HepG2 (cell line): ENCODE measurements around the gene ORC4. TPM values are rescaled to one million over a fixed set of nuclear protein-coding genes. Genes with fewer than 3 reads are reported as not detected.

Experiments used
- BHLHE40 ChIP-seq: IDR thresholded peaks from 2 replicates; pipeline ENCODE4 v1.6.1; 2011; ENCODE audit warnings: low read length, improper control_type of control experiment
- ELF4 ChIP-seq: sonication (generic); formaldehyde crosslinking; IDR thresholded peaks from 2 replicates; pipeline ENCODE4 v1.5.0; 2020; ENCODE audit warnings: missing genetic modification reagents, mild to moderate bottlenecking, moderate library complexity, borderline replicate concordance
- FIP1L1 ChIP-seq: fragments of 200-400 bp; formaldehyde crosslinking; IDR thresholded peaks from 2 replicates; pipeline ENCODE4 v1.6.1; 2018; ENCODE audit warnings: low read depth, mild to moderate bottlenecking, low read length, moderate library complexity, borderline replicate concordance; ENCODE audit not compliant: insufficient read depth
- FOXK2 ChIP-seq: fragments of 450-650 bp; IDR thresholded peaks from 2 replicates; pipeline ENCODE4 v1.6.1; 2016
- NCOA1 ChIP-seq: sonication (generic); formaldehyde crosslinking; IDR thresholded peaks from 2 replicates; pipeline ENCODE4 v1.9.0; 2021; ENCODE audit warnings: missing genetic modification reagents
- SMC3 ChIP-seq: IDR thresholded peaks from 2 replicates; pipeline ENCODE4 v1.6.1; 2011; ENCODE audit warnings: low read length, improper control_type of control experiment
- THAP11 ChIP-seq: IDR thresholded peaks from 2 replicates; pipeline ENCODE4 v1.6.1; 2016; ENCODE audit warnings: missing biosample characterization, missing genetic modification reagents
- ZFP62 ChIP-seq: sonication (generic); formaldehyde crosslinking; IDR thresholded peaks from 2 replicates; pipeline ENCODE4 v1.4.0; 2020; ENCODE audit warnings: missing genetic modification reagents
- ZFP90 ChIP-seq: sonication (generic); formaldehyde crosslinking; IDR thresholded peaks from 2 replicates; pipeline ENCODE4 v1.8.0; 2022; ENCODE audit warnings: missing genetic modification reagents, mild to moderate bottlenecking, inconsistent platforms, borderline replicate concordance
- ZNF484 ChIP-seq: sonication (generic); formaldehyde crosslinking; IDR thresholded peaks from 2 replicates; pipeline ENCODE4 v1.5.1; 2020; ENCODE audit warnings: mild to moderate bottlenecking, low read depth, missing genetic modification reagents, borderline replicate concordance
- ZNF790 ChIP-seq: sonication (generic); formaldehyde crosslinking; IDR thresholded peaks from 2 replicates; pipeline ENCODE4 v1.8.0; 2022; ENCODE audit warnings: missing genetic modification reagents, mild to moderate bottlenecking, borderline replicate concordance
- polyA plus RNA-seq, 8 experiments: library from polyadenylated mRNA; depleted of rRNA in 3 of 8; stranded (reverse) in 7 of 8; unstranded in 1 of 8; fragments of >200 nt; fragmentation: Illumina TruSeq in 4 of 8; extraction: Trizol in 4 of 8; gene quantifications; 2 replicates each; pipeline versions ENCODE4 v1.2.1 to v1.2.3, GENCODE V29; 2011 to 2016; ENCODE audit warnings: low read depth in 4 of 8, missing spikeins in 1 of 8, mixed read lengths in 1 of 8; ENCODE audit not compliant: insufficient read depth in 1 of 8
- total RNA-seq, 5 experiments: library from RNA; depleted of rRNA; stranded (reverse); fragments of >200 nt; fragmentation: Illumina TruSeq; extraction: Trizol; gene quantifications; 2 replicates each; pipeline ENCODE4 v1.2.3, GENCODE V29; 2016; ENCODE audit warnings: low read depth in 1 of 5
- TF ChIP-seq, protein P1 (sequence below): sonication (generic); formaldehyde crosslinking; IDR thresholded peaks from 2 replicates; pipeline ENCODE4 v1.4.0; 2020; ENCODE audit warnings: missing genetic modification reagents
- TF ChIP-seq, protein P2 (sequence below): sonication (generic); formaldehyde crosslinking; IDR thresholded peaks from 2 replicates; pipeline ENCODE4 v1.5.0; 2020; ENCODE audit warnings: missing genetic modification reagents
- TF ChIP-seq, protein P3 (sequence below): sonication (generic); formaldehyde crosslinking; IDR thresholded peaks from 2 replicates; pipeline ENCODE4 v1.4.0; 2020; ENCODE audit warnings: missing genetic modification reagents, mild to moderate bottlenecking, borderline replicate concordance

The ORC4 gene
- total and polyA plus RNA-seq, 2 of the 13 experiments (the other 11 are each of a cell fraction or from before 2014, with no cell fraction given) = 28.6 to 84.8 TPM

DNA sequence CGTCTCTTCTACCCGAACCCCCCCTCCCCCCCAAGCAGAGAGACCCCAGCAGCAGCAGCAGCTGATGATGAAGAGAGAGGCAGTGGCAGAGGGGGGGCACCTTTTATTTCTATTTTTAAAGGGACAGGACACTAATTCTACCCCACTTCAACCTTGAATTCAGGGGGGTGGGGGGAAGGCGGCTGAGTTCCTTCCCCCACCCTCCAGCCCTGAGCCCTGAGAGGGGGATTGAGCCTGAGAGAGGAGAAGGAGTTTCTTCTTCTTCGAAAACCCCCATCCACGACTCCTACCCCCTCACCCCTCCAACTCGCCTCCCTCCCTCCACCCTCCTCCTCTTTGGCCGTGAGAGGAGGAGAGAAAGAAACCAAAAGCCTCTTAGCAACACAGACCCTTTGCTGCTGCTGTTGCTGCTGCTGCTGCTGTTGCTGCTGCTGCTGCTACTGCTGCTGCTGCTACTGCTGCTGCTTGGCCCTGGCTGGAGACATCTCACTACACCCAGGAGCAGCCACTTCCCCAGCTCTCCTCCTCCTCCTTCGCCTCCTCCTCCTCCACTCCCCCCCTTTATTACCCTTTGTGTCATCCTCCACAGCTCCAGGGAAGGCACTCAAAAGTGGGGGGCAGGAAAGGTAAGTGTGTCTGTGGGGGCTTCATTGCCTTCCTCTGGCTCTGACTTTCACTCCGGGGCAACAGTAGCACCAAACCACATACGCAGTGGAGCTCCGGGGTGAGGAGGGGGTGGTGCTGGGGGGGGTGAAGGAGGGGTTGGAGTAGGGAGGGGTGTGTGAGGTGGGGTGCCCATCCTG is 723 bp upstream of the ORC4 start, which contains the start of gene MBD5 (continued):
- TF ChIP-seq, protein P1, sequence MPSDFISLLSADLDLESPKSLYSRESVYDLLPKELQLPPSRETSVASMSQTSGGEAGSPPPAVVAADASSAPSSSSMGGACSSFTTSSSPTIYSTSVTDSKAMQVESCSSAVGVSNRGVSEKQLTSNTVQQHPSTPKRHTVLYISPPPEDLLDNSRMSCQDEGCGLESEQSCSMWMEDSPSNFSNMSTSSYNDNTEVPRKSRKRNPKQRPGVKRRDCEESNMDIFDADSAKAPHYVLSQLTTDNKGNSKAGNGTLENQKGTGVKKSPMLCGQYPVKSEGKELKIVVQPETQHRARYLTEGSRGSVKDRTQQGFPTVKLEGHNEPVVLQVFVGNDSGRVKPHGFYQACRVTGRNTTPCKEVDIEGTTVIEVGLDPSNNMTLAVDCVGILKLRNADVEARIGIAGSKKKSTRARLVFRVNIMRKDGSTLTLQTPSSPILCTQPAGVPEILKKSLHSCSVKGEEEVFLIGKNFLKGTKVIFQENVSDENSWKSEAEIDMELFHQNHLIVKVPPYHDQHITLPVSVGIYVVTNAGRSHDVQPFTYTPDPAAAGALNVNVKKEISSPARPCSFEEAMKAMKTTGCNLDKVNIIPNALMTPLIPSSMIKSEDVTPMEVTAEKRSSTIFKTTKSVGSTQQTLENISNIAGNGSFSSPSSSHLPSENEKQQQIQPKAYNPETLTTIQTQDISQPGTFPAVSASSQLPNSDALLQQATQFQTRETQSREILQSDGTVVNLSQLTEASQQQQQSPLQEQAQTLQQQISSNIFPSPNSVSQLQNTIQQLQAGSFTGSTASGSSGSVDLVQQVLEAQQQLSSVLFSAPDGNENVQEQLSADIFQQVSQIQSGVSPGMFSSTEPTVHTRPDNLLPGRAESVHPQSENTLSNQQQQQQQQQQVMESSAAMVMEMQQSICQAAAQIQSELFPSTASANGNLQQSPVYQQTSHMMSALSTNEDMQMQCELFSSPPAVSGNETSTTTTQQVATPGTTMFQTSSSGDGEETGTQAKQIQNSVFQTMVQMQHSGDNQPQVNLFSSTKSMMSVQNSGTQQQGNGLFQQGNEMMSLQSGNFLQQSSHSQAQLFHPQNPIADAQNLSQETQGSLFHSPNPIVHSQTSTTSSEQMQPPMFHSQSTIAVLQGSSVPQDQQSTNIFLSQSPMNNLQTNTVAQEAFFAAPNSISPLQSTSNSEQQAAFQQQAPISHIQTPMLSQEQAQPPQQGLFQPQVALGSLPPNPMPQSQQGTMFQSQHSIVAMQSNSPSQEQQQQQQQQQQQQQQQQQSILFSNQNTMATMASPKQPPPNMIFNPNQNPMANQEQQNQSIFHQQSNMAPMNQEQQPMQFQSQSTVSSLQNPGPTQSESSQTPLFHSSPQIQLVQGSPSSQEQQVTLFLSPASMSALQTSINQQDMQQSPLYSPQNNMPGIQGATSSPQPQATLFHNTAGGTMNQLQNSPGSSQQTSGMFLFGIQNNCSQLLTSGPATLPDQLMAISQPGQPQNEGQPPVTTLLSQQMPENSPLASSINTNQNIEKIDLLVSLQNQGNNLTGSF = no peak
- no peak for TF ChIP-seq BHLHE40
- no peak for TF ChIP-seq FIP1L1
- TF ChIP-seq ELF4 = no peak; the same call in 1 of the 2 replicates
- no peak for TF ChIP-seq SMC3
- TF ChIP-seq, protein P2, sequence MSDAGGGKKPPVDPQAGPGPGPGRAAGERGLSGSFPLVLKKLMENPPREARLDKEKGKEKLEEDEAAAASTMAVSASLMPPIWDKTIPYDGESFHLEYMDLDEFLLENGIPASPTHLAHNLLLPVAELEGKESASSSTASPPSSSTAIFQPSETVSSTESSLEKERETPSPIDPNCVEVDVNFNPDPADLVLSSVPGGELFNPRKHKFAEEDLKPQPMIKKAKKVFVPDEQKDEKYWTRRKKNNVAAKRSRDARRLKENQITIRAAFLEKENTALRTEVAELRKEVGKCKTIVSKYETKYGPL (CRISPR knock-in tag) = no peak
- 0 out of 2 replicates have a peak, but pooled peaks have one; percentile 11 for TF ChIP-seq FOXK2
- TF ChIP-seq ZNF484 (CRISPR knock-in tag) = no peak
- TF ChIP-seq, protein P3, sequence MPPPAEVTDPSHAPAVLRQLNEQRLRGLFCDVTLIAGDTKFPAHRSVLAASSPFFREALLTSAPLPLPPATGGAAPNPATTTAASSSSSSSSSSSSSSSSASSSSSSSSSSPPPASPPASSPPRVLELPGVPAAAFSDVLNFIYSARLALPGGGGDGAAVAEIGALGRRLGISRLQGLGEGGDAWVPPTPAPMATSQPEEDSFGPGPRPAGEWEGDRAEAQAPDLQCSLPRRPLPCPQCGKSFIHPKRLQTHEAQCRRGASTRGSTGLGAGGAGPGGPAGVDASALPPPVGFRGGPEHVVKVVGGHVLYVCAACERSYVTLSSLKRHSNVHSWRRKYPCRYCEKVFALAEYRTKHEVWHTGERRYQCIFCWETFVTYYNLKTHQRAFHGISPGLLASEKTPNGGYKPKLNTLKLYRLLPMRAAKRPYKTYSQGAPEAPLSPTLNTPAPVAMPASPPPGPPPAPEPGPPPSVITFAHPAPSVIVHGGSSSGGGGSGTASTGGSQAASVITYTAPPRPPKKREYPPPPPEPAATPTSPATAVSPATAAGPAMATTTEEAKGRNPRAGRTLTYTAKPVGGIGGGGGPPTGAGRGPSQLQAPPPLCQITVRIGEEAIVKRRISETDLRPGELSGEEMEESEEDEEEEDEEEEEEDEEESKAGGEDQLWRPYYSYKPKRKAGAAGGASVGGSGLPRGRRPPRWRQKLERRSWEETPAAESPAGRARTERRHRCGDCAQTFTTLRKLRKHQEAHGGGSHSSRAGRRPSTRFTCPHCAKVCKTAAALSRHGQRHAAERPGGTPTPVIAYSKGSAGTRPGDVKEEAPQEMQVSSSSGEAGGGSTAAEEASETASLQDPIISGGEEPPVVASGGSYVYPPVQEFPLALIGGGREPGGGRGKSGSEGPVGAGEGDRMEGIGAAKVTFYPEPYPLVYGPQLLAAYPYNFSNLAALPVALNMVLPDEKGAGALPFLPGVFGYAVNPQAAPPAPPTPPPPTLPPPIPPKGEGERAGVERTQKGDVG = no peak
- TF ChIP-seq ZFP62 (CRISPR knock-in tag) = no peak
- TF ChIP-seq ZFP90 = no peak
- TF ChIP-seq ZNF790 (CRISPR knock-in tag) = peak; percentile 35; the same call in 1 of the 2 replicates
- TF ChIP-seq NCOA1 (CRISPR knock-in tag) = no peak
- no peak for TF ChIP-seq THAP11 (CRISPR knock-in tag)
